Endothelial cell (in vitro differentiated cells): Measurements from ENCODE around the gene AUNIP. TPM values are rescaled to one million over a fixed set of nuclear protein-coding genes. Genes with fewer than 3 reads are reported as not detected.
"Not testable (repeated sequence)": the region's sequence is repeated elsewhere in the genome, so short reads cannot be mapped to it uniquely, and the experiment has no call there.

ENCODE experiments used
- DNase-seq: peaks from one replicate; pipeline ENCODE4 v3.0.0; 2021; ENCODE audit warnings: low spot score
- H3K27ac Mint-ChIP-seq: one replicate; pipeline ENCODE4 v1.8.0; 2021; ENCODE audit warnings: mixed read lengths, inconsistent platforms; ENCODE audit not compliant: unreplicated experiment
- H3K27me3 Mint-ChIP-seq: one replicate; pipeline ENCODE4 v1.8.0; 2021; ENCODE audit warnings: mild to moderate bottlenecking, moderate library complexity, mixed read lengths, inconsistent platforms; ENCODE audit not compliant: unreplicated experiment
- H3K36me3 Mint-ChIP-seq: one replicate; pipeline ENCODE4 v1.8.0; 2021; ENCODE audit warnings: mild to moderate bottlenecking, low read depth, mixed read lengths, inconsistent platforms; ENCODE audit not compliant: unreplicated experiment
- H3K4me1 Mint-ChIP-seq: one replicate; pipeline ENCODE4 v1.8.0; 2021; ENCODE audit warnings: mild to moderate bottlenecking, mixed read lengths, inconsistent platforms; ENCODE audit not compliant: unreplicated experiment
- H3K4me3 Mint-ChIP-seq: one replicate; pipeline ENCODE4 v1.8.0; 2021; ENCODE audit warnings: mild to moderate bottlenecking, mixed read lengths, inconsistent platforms; ENCODE audit not compliant: unreplicated experiment
- H3K9me3 Mint-ChIP-seq: one replicate; pipeline ENCODE4 v1.8.0; 2021; ENCODE audit warnings: mixed read lengths, inconsistent platforms; ENCODE audit not compliant: unreplicated experiment
- CTCF ChIP-seq: fragments of 200-600 bp; sonication (generic); IDR thresholded peaks from one replicate; pipeline ENCODE4 v1.5.0; 2021; ENCODE audit warnings: antibody characterized with exemption; ENCODE audit not compliant: unreplicated experiment
- total RNA-seq: library from RNA; stranded (reverse); fragmentation: NEBNext Ultra II Directional; extraction: Animal tissue kit (Norgen Biotek cat#: 25700); gene quantifications from one replicate; pipeline ENCODE4 v1.2.1, GENCODE V29; 2021; ENCODE audit not compliant: unreplicated experiment

Gene AUNIP
- total RNA-seq, 1 donor from 2014 or later: 3.3 TPM

GRCh38 chr1:25843483-25843882, 15.8 kb downstream of the AUNIP start:
- DNase-seq: no peak
- Mint-ChIP-seq H3K27me3 (no peaks in the 10 kb centered on the region), H3K4me1 (no peaks in the 10 kb centered on the region), H3K27ac (no peak overlapping the region), H3K9me3 (no peaks in the 10 kb centered on the region), H3K4me3 (no peak overlapping the region), H3K36me3 (no peaks in the 10 kb centered on the region)
- no peak for TF ChIP-seq CTCF

GRCh38 chr1:25839808-25840207, 19.4 kb downstream of the AUNIP start:
- H3K4me1 Mint-ChIP-seq: peaks cover 21% of the 10 kb centered on the region
- not testable (repeated sequence) for H3K4me3 Mint-ChIP-seq, H3K9me3 Mint-ChIP-seq, DNase-seq, H3K27ac Mint-ChIP-seq, H3K36me3 Mint-ChIP-seq, H3K27me3 Mint-ChIP-seq

GRCh38 chr1:25837262-25837875, 21.9 kb downstream of the AUNIP start:
- Mint-ChIP-seq H3K4me1 (peaks cover 33% of the 10 kb centered on the region), H3K27ac (no peak overlapping the region), H3K9me3 (no peaks in the 10 kb centered on the region), H3K27me3 (no peaks in the 10 kb centered on the region), H3K36me3 (peaks cover 8% of the 10 kb centered on the region), H3K4me3 (no peak overlapping the region)
- TF ChIP-seq CTCF: peak; percentile 21
- DNase-seq: no peak

- Mint-ChIP-seq H3K4me3 (no peak overlapping the region), H3K27ac (no peak overlapping the region), H3K36me3 (peaks cover 8% of the 10 kb centered on the region), H3K4me1 (peaks cover 40% of the 10 kb centered on the region), H3K9me3 (no peaks in the 10 kb centered on the region), H3K27me3 (no peaks in the 10 kb centered on the region)
- DNase-seq: no peak
- no peak for TF ChIP-seq CTCF
These were observed 22.6 kb downstream of the AUNIP start for GRCh38 chr1:25836695-25837094.

GRCh38 chr1:25834894-25835293, 24.4 kb downstream of the AUNIP start:
- Mint-ChIP-seq H3K27ac (no peak overlapping the region), H3K9me3 (no peaks in the 10 kb centered on the region), H3K27me3 (no peaks in the 10 kb centered on the region), H3K4me3 (no peak overlapping the region), H3K36me3 (peaks cover 10% of the 10 kb centered on the region), H3K4me1 (peaks cover 56% of the 10 kb centered on the region)
- DNase-seq: no peak
- TF ChIP-seq CTCF: no peak
